Kasumi-1 (cell line): ENCODE measurements around the gene BMP6.

Experiments
- DNase-seq, 2 experiments: peaks; one replicate each; lab custom pipeline; 2025; lab: John Stamatoyannopoulos, UW

Gene BMP6

DNA sequence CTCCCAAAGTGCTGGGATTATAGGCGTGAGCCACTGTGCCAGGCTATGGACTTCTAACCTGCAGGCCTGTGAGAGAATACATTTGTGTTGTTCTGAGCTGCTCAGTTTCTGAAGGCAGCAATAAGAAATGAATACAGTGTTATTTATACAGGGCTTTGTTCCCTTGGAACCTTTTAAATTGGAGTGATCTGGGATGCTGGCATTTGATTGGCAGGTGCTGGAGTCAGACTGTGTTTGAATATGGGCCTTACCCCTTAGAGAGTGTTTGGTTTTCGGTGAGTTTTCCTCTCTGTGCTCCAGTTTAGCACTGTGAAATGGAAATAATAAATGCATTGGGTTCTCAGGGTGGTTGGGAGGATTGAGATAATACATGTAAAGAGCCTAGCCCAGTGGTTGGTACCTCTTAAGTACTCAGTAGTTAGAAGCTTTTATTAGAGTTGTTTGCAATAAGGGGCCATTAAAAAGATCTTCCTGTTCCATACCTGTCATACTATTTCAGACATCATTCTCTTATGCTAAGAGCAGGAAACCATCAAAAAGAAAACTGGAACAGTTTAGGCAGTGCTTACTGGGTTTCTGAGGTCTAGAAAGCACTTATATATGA lies 22.1 kb downstream of the BMP6 start:
- DNase-seq, result no peak

GRCh38 chr6:7749478-7749877 lies 23.6 kb downstream of the BMP6 start:
- DNase-seq, result no peak

GRCh38 chr6:7750197-7750596 lies 24.3 kb downstream of the BMP6 start:
- no peak for DNase-seq

DNA sequence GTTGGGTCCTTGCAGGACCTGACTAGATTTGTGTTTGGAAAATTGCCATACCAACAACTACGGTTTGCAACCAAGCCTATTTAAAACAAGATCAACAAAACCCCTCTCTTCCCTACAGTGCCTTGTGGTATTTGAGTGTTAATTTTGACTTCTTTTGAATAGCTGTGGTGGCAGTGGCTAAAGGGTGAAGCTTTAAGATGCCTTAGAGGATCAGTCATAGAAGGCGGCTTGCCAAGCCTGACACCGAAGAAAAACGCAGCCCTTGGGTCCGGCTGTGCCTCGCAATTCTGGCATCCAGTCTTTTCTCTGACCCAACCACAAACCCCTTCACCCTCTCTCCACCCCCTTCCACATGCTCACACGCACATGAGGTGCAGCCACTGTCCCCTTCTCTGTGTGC lies 32.6 kb downstream of the BMP6 start:
- DNase-seq, result no peak

DNA sequence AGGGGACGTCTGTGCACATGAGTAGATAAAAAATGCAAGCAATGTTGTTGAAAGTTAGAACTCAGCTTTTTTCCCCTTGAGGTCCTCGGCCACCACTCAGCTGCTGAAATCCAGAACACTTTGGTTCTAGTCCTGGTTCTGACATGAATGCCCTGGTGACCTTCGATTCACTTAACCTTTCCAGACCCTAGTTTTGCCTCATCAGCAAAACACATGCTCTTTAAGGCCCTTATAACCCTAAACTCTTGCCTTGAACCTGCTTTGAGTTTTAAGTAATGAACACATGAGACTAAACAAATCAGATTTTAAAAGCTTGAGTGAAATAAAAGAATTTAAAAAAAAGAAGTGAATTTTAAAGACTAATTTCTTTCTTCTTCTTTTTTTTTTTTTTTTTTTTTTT lies 33.4 kb downstream of the BMP6 start:
- no peak for DNase-seq

- DNase-seq, result no peak
Measured at GRCh38 chr6:7761051-7761450, 35.2 kb downstream of the BMP6 start.

GRCh38 chr6:7762760-7763159 lies 36.9 kb downstream of the BMP6 start:
- no peak for DNase-seq

DNA sequence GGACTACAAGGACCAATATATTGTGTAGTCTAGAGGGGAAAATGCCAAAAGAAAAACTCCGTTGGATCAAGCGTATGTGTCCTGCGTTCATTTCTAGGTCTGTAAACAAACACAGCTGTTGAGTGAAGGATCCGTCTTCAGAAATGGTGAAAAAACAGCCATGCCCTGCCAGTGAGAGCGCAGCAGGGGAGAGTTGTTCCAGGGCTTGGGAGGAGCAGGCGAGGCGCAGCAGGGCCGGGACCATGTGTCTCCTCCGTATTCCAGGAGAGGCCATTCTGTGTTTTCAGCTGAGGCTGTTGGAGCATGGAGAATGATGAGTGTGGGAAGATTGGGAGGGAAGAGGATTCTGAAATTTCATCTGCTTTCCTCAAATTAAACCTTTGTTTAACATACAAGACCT lies 38.0 kb downstream of the BMP6 start:
- no peak for DNase-seq

GRCh38 chr6:7765575-7766325 lies 39.9 kb downstream of the BMP6 start:
- DNase-seq, result no peak

DNA sequence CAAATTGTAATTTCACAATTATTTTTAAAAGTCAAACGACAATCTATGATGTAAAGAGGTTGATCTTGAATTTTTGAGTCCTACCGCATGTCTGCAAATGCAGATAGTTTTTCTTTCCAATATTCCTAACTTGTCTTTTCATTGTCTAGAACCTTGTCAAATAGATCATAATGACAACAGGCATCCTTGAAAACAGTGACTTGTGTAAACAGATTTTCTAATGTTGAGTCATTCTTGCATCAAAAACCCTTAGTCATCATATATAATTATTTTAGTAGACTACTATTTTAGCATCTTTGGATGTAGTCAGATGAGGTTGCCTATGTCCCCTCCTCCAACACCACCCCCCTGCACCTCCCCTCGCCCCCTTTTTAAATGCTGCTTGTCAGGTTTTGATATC lies 43.8 kb downstream of the BMP6 start:
- DNase-seq, result no peak

DNA sequence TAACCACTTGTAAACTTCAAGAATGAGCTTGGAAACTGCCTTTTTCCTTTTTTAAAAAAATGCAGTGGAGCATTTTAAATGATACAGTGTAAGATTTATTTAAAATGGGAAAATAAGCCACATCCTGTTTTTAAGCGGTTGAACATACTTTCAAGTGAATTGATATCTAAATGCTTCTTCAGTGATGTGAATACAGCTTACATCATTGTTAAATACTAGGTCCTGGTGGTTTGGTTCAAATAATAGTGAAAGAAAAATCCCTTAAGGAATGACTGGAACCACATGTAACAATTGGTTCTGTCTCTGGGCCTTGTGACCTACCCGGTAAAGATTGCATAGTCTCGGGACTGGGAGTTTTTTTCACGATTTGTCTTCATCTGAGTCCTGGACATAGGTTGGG lies 44.2 kb downstream of the BMP6 start:
- no peak for DNase-seq

GRCh38 chr6:7770601-7771000 lies 44.7 kb downstream of the BMP6 start:
- no peak for DNase-seq

DNA sequence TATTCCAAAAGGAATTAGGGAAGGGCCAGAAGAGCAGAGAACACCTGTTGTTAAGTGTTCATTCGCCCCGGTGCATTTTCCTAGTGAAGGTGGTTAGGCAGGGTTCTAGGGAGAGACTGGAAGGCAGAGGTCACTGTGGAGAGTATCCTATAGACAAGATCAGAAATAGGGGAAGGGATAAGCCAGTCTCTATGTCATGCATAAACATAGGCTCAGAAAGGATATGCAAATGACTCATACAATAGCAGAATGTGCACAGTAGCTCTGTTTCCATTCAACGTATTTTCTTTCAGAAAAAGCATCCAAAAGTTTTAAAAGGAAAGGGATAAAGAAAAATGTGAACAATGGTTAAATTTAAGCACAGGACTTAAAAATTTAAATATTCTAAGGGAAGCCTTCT lies 47.4 kb downstream of the BMP6 start:
- no peak for DNase-seq

GRCh38 chr6:7773914-7774313 lies 48.0 kb downstream of the BMP6 start:
- DNase-seq, result no peak

DNA sequence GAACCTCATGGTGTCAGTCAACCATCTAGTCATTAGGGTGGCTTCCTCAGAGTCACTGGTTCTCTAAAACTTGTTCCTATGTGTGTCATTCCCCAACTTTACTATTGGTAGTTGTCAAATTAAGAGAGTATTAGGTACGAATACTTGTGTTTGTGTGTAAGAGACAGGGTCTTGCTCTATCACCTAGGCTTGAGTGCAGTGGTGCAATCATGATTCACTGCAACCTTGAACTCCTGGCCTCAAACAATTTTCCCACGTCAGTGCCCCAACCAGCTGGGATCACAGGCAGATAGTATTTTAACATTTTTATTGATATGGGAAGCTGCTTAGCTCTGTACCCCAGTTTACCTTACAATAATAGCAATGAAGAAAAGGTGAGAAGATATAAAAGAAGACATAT lies 50.6 kb downstream of the BMP6 start:
- DNase-seq, result no peak

DNA sequence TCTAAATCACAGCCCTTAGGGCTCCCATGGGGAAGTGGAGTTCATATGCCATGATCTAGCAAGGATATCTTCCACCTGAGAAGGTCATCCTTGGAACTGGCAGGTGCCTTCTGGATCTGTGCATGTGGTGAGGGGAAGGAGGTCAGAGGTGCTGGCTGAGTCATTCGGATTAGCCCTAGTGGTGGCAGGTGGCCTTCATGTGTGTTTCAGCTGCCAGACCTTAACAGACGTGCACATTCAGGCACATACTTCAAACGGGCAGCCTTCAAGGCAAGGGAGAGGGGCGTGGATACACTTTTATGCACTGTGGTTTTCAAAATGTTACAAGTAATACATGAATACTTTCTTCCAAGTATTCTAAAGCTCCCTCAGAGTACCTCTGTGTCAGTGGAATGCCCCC lies 51.2 kb downstream of the BMP6 start:
- DNase-seq, result no peak

GRCh38 chr6:7781240-7781639 lies 55.3 kb downstream of the BMP6 start:
- no peak for DNase-seq

GRCh38 chr6:7784248-7784647 lies 58.3 kb downstream of the BMP6 start:
- no peak for DNase-seq

DNA sequence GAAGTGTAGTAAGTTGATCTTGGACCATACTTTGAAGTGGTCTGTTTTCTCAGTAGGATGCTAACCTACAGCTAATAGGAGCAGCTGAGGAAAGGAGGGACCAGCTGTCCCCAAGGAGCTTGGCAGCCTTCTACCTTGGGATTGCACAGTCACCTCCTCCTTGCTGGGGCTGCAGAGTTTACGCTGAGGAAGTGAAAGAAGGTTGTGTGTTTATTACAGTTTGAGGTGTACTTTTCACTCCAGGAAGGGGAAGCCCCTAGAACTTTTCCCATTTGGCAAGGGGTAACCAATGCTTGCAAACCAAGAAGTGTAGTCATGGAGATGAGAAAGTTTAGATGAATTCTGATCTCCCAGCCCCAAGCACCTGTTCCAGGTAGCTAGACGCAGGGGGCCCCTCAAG lies 58.8 kb downstream of the BMP6 start:
- DNase-seq, result no peak

GRCh38 chr6:7785243-7786035 lies 59.5 kb downstream of the BMP6 start:
- DNase-seq, result no peak

DNA sequence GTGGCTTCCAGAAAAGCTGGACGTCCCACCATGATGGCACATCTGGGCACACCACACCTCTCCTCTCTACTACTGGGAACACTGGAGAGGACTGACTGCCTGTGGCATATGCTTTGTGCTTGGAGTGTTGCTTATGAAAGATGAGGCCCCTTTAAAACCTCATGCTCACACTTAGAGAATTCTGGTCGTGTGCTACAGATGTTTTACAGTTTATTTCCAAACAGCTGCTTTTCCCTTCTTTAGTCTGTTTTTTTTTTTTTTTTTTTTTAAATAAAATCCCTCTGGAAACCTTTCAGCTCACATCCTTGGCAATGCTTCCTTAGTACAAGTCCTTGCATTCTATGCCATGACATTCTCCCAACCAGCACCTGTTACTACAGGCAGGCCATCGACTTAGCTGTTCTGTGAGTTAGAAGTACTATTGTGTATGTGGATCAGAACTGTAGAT lies 60.3 kb downstream of the BMP6 start:
- no peak for DNase-seq

- no peak for DNase-seq
Measured at GRCh38 chr6:7787137-7787608, 61.3 kb downstream of the BMP6 start.

DNA sequence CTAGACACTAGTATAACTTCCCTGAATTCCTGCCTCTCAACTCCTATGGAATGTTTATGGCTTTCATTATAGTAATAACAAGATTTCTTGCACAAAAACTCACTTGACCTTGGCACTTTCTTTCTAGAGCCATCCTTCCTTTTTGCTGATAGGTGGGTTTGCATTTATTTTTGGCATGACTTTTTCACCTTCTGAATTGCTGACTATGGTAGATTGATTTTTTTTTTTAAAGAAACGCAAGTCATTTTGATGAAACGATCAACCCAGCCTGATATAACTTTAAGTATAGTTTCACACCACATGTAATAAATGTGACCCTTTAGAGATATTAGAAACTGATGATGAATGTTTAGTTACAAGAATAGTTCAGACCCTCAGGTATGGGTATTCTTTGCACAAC lies 61.8 kb downstream of the BMP6 start:
- no peak for DNase-seq
